ENCODE data around the gene RBM10.

Gene RBM10

DNA sequence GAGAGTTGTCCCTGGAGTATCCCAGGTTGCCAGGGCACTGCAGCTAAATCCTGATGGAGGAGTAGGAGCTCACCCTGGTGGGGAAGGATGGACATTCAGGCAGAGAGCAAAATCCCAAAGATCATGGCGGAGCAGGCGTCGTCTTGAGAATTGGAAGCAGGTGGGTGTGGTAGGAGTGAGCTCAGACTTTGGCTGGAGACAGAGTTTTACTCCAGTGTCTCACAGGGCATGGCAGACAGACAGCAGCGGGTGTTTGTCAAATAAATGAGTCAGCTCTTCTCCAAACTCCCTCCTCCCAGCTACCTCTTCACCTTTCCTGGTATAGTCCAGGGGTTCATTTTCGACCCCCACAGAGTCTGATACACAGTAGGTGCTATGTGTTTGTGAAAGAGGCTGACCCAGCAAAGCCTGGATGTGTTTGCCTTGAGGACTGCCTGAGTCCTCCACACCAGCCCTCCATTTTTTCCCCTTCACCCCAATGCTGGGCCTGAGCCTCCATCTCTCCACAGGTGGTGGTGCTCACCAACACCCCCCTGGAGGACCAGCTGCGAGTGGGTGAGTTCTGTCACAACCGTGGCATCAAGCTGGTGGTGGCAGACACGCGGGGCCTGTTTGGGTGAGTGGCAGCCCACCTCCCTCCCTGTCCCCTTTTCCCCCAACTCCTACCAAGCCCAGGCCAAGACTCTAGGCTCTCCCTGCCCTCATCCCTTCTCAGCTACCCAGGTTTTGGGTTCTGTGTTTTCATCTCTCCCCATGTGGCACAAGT lies 55.5 kb downstream of the RBM10 start:
- no peak for DNase-seq

- no peak for DNase-seq
These were observed 56.4 kb downstream of the RBM10 start for GRCh38 chrX:47201345-47201944.

DNA sequence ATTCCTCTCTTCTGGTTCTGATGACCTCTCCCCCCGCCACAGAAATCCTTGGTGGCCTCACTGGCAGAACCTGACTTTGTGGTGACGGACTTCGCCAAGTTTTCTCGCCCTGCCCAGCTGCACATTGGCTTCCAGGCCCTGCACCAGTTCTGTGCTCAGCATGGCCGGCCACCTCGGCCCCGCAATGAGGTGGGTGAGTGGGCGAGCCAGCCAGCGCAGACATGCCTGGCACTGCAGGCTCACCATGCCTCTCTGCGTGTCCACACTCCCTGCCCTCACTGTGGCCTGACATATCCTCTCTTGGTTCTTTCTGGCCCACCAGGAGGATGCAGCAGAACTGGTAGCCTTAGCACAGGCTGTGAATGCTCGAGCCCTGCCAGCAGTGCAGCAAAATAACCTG lies 57.3 kb downstream of the RBM10 start:
- no peak for DNase-seq

DNA sequence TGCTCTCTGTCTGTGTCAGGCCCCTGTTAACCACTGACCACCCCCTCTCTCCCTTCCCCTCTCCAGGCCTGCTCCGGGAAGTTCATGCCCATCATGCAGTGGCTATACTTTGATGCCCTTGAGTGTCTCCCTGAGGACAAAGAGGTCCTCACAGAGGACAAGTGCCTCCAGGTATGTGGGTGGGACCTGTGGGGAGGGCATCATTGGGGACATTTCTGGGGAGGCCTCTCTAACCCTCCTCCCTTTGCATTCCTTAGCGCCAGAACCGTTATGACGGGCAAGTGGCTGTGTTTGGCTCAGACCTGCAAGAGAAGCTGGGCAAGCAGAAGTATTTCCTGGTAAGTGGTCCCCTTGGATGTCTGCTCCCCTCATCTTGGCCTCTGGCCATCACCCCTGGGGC lies 57.9 kb downstream of the RBM10 start:
- DNase-seq: no peak

- no peak for DNase-seq
These were observed 59.9 kb downstream of the RBM10 start for GRCh38 chrX:47204970-47205369.

GRCh38 chrX:47206316-47206715 lies 61.3 kb downstream of the RBM10 start:
- no peak for DNase-seq

GRCh38 chrX:47208108-47208507 lies 63.1 kb downstream of the RBM10 start:
- no peak for DNase-seq

DNA sequence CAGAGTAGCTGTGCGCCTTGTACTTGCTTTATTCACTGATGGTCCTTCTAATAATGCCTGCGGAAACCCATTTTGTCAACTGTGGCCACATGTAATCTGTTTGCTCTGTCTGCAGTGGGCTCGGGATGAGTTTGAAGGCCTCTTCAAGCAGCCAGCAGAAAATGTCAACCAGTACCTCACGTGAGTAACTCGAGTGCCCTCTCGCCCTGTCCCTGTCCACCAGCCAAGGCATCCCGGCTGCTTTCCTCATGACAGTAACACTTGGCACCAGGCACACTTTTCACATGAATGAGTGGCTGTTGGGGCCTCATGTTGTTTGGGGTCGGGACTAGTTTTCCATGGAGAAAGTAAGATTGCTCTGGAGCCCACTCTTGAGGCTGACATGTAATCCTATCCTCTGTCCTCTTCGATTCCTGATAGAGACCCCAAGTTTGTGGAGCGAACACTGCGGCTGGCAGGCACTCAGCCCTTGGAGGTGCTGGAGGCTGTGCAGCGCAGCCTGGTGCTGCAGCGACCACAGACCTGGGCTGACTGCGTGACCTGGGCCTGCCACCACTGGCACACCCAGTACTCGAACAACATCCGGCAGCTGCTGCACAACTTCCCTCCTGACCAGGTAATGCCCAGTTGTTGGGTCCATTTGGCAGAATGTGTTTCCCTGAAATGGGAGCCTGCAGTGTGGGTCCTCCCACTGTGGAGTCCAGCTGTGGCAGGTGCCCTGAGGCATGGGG lies 64.7 kb downstream of the RBM10 start:
- DNase-seq: no peak

DNA sequence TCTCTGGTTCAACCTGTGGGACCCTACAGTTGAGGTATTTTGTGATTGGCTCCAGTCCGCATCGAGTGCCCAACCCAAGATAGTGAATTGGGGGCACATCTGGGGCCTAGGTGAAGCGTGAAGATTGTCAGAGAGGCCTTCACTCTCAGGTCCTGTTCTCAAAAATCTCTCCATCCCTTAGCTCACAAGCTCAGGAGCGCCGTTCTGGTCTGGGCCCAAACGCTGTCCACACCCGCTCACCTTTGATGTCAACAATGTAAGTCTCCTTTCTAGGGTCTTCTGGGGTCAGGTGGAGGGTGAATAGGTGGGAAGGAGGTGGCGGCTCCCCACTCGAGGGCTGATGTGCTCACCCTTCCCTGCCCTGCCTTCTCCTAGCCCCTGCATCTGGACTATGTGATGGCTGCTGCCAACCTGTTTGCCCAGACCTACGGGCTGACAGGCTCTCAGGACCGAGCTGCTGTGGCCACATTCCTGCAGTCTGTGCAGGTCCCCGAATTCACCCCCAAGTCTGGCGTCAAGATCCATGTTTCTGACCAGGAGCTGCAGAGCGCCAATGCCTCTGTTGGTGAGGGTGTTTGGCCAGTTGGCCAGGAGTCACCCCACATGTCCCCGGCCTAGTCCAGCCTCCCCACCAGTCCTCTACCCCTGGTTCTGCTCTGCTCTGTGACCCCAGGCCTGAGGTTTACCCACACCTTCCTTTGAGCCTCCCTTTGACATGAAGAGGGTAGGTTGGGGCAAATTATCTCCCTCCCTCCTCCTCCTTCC lies 65.8 kb downstream of the RBM10 start:
- DNase-seq: no peak

DNA sequence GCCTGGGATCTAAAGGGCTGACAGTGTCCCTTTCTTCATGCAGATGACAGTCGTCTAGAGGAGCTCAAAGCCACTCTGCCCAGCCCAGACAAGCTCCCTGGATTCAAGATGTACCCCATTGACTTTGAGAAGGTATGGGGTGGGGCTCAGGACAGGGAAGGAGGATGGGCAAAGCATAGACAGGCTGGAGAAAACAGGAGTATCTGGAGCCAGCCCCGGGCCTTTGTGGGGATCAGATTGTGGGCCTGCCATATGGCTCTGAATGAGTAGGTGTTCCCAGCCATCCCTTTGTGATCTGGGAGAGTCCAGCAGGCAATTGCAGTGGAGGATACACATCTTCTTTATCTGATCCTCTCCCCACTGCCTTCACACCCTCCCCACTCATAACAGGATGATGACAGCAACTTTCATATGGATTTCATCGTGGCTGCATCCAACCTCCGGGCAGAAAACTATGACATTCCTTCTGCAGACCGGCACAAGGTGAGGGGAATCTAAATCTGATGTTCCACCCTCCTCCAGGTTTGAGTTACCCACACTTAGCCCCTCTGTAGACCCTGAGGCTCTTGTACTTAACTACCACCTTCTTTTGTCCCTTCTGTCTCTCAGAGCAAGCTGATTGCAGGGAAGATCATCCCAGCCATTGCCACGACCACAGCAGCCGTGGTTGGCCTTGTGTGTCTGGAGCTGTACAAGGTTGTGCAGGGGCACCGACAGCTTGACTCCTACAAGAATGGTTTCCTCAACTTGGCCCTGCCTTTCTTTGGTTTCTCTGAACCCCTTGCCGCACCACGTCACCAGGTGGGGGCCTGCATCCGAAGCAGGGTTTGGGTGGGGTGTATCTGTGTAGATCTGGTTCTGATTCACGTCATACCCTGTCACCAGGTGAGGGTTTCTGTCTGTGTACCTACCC lies 67.6 kb downstream of the RBM10 start:
- DNase-seq: no peak

GRCh38 chrX:47214435-47215077 lies 69.5 kb downstream of the RBM10 start:
- no peak for DNase-seq

- no peak for DNase-seq
These were observed 70.4 kb downstream of the RBM10 start for GRCh38 chrX:47215291-47215900.

GRCh38 chrX:47216393-47216925 lies 71.4 kb downstream of the RBM10 start:
- no peak for DNase-seq

- no peak for DNase-seq
These were observed 72.3 kb downstream of the RBM10 start for GRCh38 chrX:47217121-47217851.

GRCh38 chrX:47217852-47218279 lies 72.8 kb downstream of the RBM10 start:
- DNase-seq: peak; percentile 92

DNA sequence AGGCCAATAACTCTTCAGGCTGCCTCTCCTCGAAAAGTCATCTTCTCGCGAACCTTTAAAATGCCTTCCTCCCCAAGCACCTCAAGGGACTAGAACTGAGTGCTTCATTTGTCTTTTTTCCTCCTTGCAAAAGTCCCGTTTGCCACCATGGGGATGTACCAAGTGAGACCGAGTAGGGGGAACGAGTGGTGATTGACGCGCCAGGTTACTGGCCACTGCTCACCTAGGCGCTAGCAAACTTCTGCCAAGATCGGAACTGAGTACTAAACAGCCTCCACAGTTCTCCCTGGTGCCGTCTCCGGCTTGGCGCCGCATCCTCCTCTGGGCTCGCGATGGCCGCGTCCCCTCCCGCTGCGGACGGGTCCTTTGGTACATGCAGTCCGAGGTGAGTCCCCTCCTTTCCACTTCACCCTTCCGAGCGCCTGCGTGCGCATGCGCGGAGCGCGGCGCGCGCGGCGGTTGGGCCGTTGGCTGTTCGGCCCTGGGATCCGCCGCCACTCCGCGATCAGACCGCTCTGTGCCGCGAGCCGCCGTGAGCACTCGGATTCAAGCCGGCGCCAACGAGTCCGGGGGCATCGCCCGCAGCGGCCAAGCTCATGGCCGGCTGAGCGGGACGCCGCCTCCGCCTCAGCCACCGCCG lies 73.4 kb downstream of the RBM10 start, which contains the start of gene CDK16:
Gene CDK16, plus strand, starts transcription at position 402 of the 640 bp plus-strand sequence. CDS start 4,877 bp downstream, outside the sequence.
- peak; percentile 64 to 69 for DNase-seq

GRCh38 chrX:47218920-47219815 lies 74.1 kb downstream of the RBM10 start:
- peak; percentile 56 to 64 for DNase-seq

DNA sequence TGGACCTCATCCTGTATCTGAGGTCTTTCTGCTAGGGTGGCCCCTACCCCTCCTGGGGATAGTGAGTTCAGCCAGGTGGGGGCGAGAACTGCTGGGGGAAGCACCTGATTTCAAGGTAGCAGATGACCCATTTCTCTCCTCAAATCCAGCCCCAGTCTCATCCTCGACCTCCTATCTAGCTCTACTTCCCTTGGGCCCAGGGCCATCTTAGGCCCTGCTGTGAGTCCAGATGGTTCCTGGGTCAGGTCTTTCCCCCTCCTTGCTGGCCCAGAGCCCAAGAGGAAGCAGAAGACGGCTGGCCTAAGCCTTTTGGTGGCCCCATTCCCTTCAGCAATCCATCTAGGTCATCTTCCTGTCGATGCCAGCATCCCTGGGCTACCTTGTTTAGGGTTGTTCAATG lies 76.7 kb downstream of the RBM10 start:
- DNase-seq: no peak
